Activated T-helper 17 cell treated with anti-CD3 and anti-CD28 coated beads, Interleukin-2, amount 50 U/mL, for 72 hours (primary cell): ENCODE results near the gene KPRP. TPM values are rescaled to one million over a fixed set of nuclear protein-coding genes. Genes with fewer than 3 reads are reported as not detected.

Experiments
- ATAC-seq: fragments of 150-1000 bp; cut with Tn5 transposase; replicated peaks from 2 replicates; pipeline ENCODE4 v1.10.0; 2021; ENCODE audit warnings: mild to moderate bottlenecking, moderate library complexity
- H3K27ac Mint-ChIP-seq: one replicate; pipeline ENCODE4 v1.8.0; 2022; ENCODE audit warnings: mixed read lengths
- H3K27me3 Mint-ChIP-seq: one replicate; pipeline ENCODE4 v1.8.0; 2022; ENCODE audit warnings: mixed read lengths
- H3K36me3 Mint-ChIP-seq: one replicate; pipeline ENCODE4 v1.8.0; 2022; ENCODE audit warnings: low read depth, mild to moderate bottlenecking, mixed read lengths
- H3K4me1 Mint-ChIP-seq: one replicate; pipeline ENCODE4 v1.8.0; 2022; ENCODE audit warnings: mixed read lengths
- H3K4me3 Mint-ChIP-seq: one replicate; pipeline ENCODE4 v1.8.0; 2022; ENCODE audit warnings: mild to moderate bottlenecking, mixed read lengths
- H3K9me3 Mint-ChIP-seq: one replicate; pipeline ENCODE4 v1.8.0; 2022; ENCODE audit warnings: mixed read lengths
- total RNA-seq, 2 donors: library from RNA; stranded (reverse); gene quantifications; one replicate each; pipeline ENCODE4 v1.2.3, GENCODE V29; 2022

KPRP gene
- total RNA-seq, 2 donors from 2014 or later, result not detected

DNA sequence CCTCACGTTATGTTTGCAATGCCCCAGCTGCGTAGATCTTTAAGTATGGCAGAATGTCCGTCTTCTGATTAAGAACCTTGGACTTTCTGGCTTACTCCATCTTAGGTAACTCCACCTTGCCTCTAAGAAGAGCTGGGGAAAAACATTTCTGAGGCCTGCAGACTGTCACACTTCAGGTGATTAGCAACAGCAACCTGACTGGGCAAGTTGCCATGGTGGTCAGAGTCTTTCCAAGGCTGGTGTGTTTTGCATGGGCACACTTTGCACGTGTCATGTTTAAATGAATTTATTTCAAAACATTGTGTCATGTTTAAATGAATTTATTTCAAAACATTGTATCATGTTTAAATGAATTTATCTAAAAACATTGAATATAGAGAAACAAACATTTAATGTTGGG is 811 bp downstream of the KPRP start:
- Mint-ChIP-seq H3K9me3 (no peaks in the 10 kb centered on the region), H3K27ac (no peak overlapping the region), H3K4me1 (no peaks in the 10 kb centered on the region), H3K4me3 (no peak overlapping the region), H3K27me3 (peaks cover 55% of the 10 kb centered on the region), H3K36me3 (no peaks in the 10 kb centered on the region)
- no peak for ATAC-seq

DNA sequence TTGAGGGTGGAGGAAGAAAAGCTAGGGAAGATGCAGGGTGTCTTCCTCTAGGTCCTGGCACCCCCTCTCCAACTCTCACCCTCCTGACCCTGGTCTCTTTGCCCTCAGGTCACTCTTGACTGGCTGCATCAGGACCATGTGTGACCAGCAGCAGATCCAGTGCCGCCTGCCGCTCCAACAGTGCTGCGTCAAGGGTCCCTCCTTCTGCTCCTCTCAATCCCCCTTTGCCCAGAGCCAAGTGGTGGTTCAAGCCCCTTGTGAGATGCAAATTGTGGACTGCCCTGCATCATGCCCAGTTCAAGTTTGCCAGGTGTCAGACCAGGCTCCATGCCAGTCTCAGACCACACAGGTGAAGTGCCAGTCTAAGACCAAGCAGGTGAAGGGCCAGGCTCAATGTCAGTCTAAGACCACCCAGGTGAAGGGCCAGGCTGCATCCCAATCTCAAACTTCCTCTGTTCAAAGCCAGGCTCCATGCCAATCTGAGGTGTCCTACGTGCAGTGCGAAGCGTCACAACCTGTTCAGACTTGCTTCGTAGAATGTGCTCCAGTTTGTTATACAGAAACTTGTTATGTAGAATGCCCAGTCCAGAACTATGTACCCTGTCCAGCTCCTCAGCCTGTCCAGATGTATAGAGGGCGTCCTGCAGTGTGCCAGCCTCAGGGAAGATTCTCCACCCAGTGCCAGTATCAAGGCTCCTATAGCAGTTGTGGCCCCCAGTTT is 1.8 kb downstream of the KPRP start:
- Mint-ChIP-seq H3K27me3 (peaks cover 49% of the 10 kb centered on the region), H3K4me1 (no peaks in the 10 kb centered on the region), H3K36me3 (no peaks in the 10 kb centered on the region), H3K9me3 (no peaks in the 10 kb centered on the region), H3K27ac (no peak overlapping the region), H3K4me3 (no peak overlapping the region)
- ATAC-seq, result no peak

DNA sequence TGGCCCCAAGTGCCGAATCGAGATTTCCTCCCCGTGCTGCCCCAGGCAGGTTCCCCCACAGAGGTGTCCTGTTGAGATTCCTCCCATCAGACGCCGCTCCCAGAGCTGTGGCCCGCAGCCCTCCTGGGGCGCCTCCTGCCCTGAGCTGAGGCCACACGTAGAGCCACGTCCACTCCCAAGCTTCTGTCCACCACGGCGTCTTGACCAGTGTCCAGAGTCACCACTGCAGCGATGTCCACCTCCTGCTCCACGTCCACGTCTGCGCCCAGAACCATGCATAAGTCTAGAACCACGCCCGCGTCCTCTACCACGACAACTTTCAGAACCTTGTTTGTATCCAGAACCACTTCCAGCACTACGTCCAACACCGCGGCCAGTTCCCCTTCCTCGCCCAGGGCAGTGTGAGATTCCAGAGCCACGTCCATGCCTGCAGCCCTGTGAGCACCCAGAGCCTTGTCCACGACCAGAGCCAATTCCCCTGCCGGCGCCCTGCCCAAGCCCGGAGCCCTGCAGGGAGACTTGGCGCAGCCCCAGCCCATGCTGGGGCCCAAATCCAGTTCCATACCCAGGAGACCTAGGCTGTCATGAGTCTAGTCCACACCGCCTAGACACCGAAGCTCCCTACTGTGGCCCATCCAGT is 2.8 kb downstream of the KPRP start:
- Mint-ChIP-seq H3K27me3 (peaks cover 42% of the 10 kb centered on the region), H3K9me3 (no peaks in the 10 kb centered on the region), H3K36me3 (no peaks in the 10 kb centered on the region), H3K4me3 (no peak overlapping the region), H3K4me1 (no peaks in the 10 kb centered on the region), H3K27ac (no peak overlapping the region)
- no peak for ATAC-seq

DNA sequence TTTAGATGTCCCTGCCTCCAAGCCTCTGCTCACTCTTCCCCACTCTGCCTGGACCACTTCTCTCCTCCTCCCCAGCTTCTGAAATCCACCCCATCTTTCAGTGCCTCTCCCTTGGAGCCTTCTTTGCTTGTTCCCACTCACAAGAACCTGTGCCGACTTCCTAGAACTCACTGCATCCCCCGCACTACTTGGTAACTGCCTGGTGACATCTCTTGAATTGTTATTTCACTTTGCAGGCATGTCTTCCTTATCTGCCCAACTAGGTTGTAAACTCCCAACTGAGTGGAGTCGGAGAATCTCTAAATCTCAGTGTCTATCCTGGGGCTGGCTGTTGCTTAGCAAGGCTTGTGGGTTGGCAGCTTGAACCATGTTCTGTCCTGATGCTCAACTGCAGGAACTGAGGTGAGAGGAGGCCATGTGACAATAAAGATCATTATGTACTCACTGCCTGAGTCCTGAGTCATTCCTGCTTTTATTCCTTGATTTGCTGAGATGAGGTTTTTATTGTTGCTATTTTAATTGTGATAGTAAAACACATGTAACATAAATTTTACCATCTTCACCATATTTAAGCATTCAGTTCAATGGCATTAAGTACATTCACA is 3.9 kb downstream of the KPRP start:
- H3K27ac Mint-ChIP-seq, result no peak overlapping the region
- no peaks in the 10 kb centered on the region for H3K4me1 Mint-ChIP-seq
- no peaks in the 10 kb centered on the region for H3K36me3 Mint-ChIP-seq
- H3K9me3 Mint-ChIP-seq, result no peaks in the 10 kb centered on the region
- no peak for ATAC-seq
- no peak overlapping the region for H3K4me3 Mint-ChIP-seq
- H3K27me3 Mint-ChIP-seq, result peaks cover 32% of the 10 kb centered on the region

DNA sequence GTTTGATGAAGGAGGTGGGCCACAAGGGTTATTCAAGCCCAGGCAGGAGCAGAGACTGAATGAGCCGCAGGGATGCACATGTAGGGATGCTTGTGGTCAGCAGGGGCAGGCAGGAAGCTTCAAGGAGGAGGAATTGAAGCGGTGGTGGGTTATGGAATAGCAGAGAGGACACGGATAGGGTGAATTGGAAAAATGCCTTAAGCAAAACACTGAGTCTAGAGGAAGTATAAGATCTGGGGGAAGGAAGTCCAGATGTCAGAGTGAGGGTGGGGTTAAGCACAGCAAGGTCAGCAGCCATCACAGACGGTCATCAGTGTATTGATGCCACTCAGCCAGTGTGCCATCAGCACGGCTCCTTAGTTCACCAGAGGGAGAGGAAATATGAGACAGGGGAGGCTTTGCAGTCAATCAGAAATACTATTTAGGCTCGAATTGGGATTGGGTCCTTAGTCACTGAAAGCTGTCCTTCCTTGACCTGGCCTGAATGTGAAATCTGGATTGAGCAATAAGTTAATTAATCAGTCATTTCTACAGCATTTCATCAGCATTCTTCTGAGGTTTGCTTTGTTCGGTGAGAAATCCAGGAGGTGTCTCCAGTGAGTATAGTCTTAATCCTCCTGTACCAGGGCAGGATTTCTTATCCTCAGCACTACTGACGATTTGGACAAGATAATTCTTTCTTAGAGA is 11.2 kb downstream of the KPRP start:
- Mint-ChIP-seq H3K9me3 (no peaks in the 10 kb centered on the region), H3K27ac (no peak overlapping the region), H3K36me3 (no peaks in the 10 kb centered on the region), H3K4me1 (no peaks in the 10 kb centered on the region), H3K4me3 (no peak overlapping the region), H3K27me3 (peaks cover 14% of the 10 kb centered on the region)
- no peak for ATAC-seq

DNA sequence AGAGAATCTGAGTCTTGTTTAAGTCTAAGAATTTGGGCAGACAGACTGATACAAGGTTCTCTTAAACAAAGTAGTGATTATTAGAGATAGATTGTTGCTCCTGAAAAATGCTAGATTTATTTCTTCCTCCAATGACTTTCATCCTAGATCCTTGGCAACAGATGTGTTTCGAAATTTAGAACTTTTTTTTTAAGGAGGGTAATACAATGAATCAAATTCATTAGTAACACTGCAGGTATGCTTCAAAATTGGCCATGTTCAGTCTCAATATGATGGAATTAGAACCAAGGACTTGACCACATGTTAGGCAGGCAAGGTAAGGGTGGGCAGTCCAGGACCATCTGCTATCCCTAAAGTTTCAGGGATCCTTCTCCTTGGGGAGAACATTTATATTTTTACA is 12.6 kb downstream of the KPRP start:
- Mint-ChIP-seq H3K36me3 (no peaks in the 10 kb centered on the region), H3K4me3 (no peak overlapping the region), H3K27me3 (peaks cover 22% of the 10 kb centered on the region)

DNA sequence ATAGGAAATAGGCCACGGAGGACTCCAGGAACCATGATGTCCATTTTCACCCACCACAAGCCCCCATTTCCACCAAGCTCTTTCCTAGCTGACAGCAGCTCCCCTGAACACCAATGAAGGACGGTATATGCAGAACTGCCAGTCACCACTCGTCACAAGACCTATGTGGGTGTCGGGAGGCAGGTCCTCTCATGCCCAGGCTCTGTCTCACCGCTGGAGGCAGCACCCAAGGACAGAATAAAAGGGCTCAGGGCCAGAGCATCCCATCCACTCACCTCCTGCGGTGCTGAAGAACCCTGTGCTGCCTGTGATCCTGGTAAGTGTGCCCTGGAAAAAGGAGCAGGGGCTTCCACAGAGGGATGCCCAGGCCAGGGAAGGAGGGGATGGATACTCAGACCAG is 17.1 kb downstream of the KPRP start, which contains the start of gene LCE1F:
Gene LCE1F, plus strand, starts transcription at position 266 of the 400 bp plus-strand sequence. CDS start 1,232 bp downstream, outside the sequence.
- H3K4me3 Mint-ChIP-seq, result no peak within 1 kb of the TSS
- H3K4me1 Mint-ChIP-seq, result no peaks in the 10 kb centered on the region
- H3K27ac Mint-ChIP-seq, result no peak within 1 kb of the TSS
- no peaks in the 10 kb centered on the region for H3K36me3 Mint-ChIP-seq
- peaks cover 37% of the 10 kb centered on the region for H3K27me3 Mint-ChIP-seq
- no peak for ATAC-seq
- H3K9me3 Mint-ChIP-seq, result no peaks in the 10 kb centered on the region

More for the DNA sequence above, 12.6 kb downstream of the KPRP start:
- Mint-ChIP-seq H3K9me3 (no peaks in the 10 kb centered on the region), H3K27ac (no peak overlapping the region), H3K4me1 (no peaks in the 10 kb centered on the region)
- ATAC-seq, result no peak

DNA sequence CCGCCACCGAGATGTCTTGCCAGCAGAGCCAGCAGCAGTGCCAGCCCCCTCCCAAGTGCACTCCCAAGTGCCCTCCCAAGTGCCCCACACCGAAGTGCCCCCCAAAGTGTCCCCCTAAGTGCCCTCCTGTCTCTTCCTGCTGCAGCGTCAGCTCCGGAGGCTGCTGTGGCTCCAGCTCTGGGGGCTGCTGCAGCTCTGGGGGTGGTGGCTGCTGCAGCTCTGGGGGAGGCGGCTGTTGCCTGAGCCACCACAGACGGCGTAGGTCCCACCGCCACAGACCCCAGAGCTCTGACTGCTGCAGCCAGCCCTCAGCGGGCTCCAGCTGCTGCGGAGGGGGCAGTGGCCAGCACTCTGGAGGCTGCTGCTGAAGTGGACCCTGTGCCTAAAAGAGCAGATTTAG is 18.5 kb downstream of the KPRP start:
- Mint-ChIP-seq H3K36me3 (no peaks in the 10 kb centered on the region), H3K9me3 (no peaks in the 10 kb centered on the region), H3K27me3 (peaks cover 37% of the 10 kb centered on the region), H3K4me3 (no peak overlapping the region), H3K4me1 (no peaks in the 10 kb centered on the region), H3K27ac (no peak overlapping the region)
- no peak for ATAC-seq

DNA sequence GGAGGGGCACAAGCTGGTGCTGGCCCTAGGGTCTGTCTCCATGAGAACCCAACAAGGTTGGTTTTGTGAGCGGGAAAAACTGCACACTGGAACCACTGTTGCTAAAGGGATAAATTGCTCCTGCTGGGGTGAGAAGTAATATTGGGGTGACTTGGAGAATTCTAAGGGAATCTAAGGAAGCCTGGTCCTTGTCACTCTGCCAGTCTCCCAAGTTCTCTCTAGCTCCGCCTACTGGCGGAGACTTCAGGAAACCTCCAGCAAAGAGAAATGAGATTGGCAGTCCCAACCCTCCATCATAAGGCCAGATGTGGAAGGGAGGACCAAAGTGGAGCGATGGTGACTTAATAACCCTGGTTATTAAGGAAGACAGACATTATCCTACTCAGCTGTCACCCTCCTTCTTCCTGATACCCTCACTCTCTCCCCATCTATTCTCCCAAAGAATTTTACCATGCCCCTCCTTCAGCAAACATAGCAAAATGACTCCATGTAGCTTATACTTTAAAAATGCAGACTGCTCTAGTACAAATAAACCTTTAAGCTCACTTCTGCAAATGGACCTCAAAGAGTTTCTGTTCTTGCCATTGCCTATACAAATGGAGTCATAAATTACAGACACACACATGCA is 19.8 kb downstream of the KPRP start:
- Mint-ChIP-seq H3K27ac (no peak overlapping the region), H3K4me1 (no peaks in the 10 kb centered on the region), H3K4me3 (no peak overlapping the region), H3K9me3 (no peaks in the 10 kb centered on the region), H3K27me3 (peaks cover 36% of the 10 kb centered on the region), H3K36me3 (no peaks in the 10 kb centered on the region)
- ATAC-seq, result no peak

DNA sequence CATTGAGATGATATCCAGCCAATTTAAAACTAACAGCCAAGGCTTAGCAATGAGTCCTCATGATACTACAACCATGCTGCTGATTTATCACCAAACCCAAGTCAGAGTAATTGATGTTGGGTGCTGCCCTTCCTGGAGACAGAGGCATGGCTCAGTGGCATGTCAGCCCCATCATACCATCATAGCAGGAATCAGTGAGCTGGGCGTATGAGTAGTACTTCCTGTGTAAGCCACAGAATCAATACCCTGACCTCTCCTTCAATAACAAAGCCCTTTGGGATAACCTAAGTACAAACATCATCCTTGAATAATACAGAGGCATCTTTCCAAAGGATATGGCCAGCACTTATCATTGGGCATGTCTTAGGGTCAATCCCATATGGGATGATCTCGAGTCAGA is 25.3 kb downstream of the KPRP start:
- H3K36me3 Mint-ChIP-seq, result no peaks in the 10 kb centered on the region
- peak; percentile 73 for ATAC-seq
- H3K27me3 Mint-ChIP-seq, result peaks cover 46% of the 10 kb centered on the region

DNA sequence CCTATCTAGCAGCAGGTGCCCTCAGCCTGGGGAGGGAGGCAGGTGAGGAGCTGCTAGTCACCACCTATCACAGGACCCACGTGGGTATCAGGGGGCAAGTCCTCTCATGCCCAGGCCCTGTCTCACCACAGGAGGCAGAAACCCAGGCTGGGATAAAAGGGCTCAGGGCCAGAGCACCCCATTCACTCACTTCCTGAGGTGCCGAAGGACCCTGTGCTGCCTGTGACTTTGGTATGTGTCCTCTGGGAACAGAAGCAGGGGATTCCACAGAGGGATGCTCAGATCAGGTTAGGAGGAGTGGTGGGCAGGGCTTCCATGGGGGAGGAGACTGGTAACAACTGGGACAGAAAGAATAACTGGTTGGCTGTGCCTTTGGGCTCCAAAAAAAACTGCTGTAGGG is 28.3 kb downstream of the KPRP start, which contains the start of gene LCE1E:
Gene LCE1E, plus strand, starts transcription at position 181 of the 400 bp plus-strand sequence. CDS start 1,043 bp downstream, outside the sequence.
- Mint-ChIP-seq H3K9me3 (no peaks in the 10 kb centered on the region), H3K27ac (no peak within 1 kb of the TSS), H3K4me1 (no peaks in the 10 kb centered on the region), H3K4me3 (no peak within 1 kb of the TSS), H3K36me3 (no peaks in the 10 kb centered on the region), H3K27me3 (peaks cover 47% of the 10 kb centered on the region)
- ATAC-seq, result no peak

More for the DNA sequence above, 25.3 kb downstream of the KPRP start:
- H3K4me1 Mint-ChIP-seq, result no peaks in the 10 kb centered on the region
- H3K27ac Mint-ChIP-seq, result no peak overlapping the region
- no peak overlapping the region for H3K4me3 Mint-ChIP-seq
- no peaks in the 10 kb centered on the region for H3K9me3 Mint-ChIP-seq

DNA sequence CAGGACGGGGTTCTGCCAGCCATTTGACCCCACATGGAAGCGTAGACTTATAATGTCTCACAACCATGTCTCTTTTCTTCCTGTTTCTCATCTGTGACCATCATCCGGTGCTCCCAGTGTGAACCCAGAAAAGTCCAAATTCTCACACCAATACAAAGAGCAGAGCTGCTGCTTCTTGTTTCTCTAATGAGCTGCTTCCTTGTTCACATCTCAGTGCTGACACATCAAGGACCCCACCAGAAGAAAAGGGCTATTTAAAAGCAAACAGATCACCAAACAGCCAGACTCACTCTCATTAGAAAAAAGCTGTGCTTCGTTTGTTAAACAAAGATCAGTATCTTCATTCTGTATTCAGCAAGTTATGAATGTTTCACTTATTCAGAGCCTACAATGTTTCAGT is 37.9 kb downstream of the KPRP start:
- no peak overlapping the region for H3K27ac Mint-ChIP-seq
- H3K9me3 Mint-ChIP-seq, result no peaks in the 10 kb centered on the region
- no peak overlapping the region for H3K4me3 Mint-ChIP-seq
- ATAC-seq, result no peak
- H3K36me3 Mint-ChIP-seq, result no peaks in the 10 kb centered on the region
- peaks cover 31% of the 10 kb centered on the region for H3K27me3 Mint-ChIP-seq
- H3K4me1 Mint-ChIP-seq, result no peaks in the 10 kb centered on the region

DNA sequence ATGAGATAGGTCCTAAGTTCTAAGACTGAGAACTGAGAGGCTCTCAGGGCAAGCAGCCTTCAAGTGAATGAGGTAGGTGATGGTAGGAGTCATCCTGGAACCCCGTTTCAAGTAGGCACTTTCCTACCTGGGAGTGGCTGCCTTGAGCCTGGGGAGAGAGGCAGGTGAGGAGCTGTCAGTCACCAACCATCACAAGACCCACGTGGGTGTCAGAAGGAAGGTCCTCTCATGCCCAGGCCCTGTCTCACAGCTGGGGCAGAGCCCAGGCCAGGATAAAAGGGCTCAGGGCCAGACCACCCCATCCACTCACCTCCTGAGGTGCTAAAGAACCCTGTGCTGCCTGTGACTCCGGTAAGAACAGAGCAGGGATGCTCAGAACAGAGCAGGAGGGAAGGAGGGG is 38.6 kb downstream of the KPRP start, which contains the start of gene LCE1D:
Gene LCE1D, plus strand, starts transcription at position 301 of the 400 bp plus-strand sequence. CDS start 1,074 bp downstream, outside the sequence.
- H3K27ac Mint-ChIP-seq, result no peak within 1 kb of the TSS
- H3K9me3 Mint-ChIP-seq, result no peaks in the 10 kb centered on the region
- H3K36me3 Mint-ChIP-seq, result no peaks in the 10 kb centered on the region
- H3K27me3 Mint-ChIP-seq, result peaks cover 37% of the 10 kb centered on the region
- H3K4me3 Mint-ChIP-seq, result no peak within 1 kb of the TSS
- ATAC-seq, result no peak
- no peaks in the 10 kb centered on the region for H3K4me1 Mint-ChIP-seq

DNA sequence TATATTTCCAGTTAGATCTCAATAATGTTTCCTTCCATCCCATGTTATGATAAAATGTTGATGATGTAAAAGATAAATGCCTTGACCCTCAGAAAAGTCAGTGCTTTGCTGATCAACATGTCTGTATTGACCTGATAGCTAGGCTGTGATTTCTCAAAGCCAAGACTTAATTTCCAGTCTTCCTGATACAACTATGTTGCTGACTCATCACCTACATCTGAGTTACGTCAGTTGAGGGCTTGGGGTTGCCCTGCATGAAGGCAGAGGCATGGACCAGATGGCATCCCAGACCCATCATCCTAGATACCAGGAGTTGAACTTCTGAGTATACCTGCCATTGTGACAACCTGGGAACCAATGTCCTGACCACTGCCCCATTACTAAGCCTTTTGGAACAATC is 43.5 kb downstream of the KPRP start:
- no peaks in the 10 kb centered on the region for H3K4me1 Mint-ChIP-seq
- H3K36me3 Mint-ChIP-seq, result no peaks in the 10 kb centered on the region
- peaks cover 38% of the 10 kb centered on the region for H3K27me3 Mint-ChIP-seq
- ATAC-seq, result no peak
- no peaks in the 10 kb centered on the region for H3K9me3 Mint-ChIP-seq
- H3K4me3 Mint-ChIP-seq, result no peak overlapping the region
- H3K27ac Mint-ChIP-seq, result no peak overlapping the region
